ENCODE data around the gene CNTN1. TPM values are rescaled to one million over a fixed set of nuclear protein-coding genes. Genes with fewer than 3 reads are reported as not detected.

Gene CNTN1
- total RNA-seq, 1 donor from 2014 or later = 1.8 TPM

DNA sequence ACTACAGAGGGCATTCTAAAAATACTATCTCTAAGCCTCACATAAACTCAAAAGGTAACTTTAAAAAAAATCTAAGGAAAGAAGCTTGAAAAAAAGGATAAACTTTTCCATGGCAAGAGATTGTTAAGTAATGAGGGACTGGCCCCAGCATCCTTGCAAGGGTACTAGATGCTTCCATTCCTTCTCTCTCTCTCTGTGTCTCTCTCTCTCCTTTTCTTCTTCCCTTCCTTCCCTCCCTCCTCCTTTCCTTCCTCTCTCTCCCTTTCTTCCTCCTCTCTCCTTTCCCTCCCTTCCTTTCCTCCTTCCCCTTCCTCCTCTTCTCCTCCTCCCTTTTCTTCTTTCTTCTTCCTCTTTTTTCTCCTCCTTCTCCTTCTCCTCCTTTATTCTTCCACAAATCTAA, 23.8 kb downstream of the CNTN1 start:
- Mint-ChIP-seq H3K27ac (ENCODE audit: unreplicated experiment) (no peak overlapping the region), H3K27me3 (ENCODE audit: low read depth) (peaks cover 10% of the 10 kb centered on the region), H3K36me3 (ENCODE audit: low read depth) (no peaks in the 10 kb centered on the region), H3K9me3 (ENCODE audit: low read depth) (no peaks in the 10 kb centered on the region), H3K4me1 (ENCODE audit: low read depth) (no peaks in the 10 kb centered on the region), H3K4me3 (ENCODE audit: unreplicated experiment) (no peak overlapping the region)
- TF ChIP-seq, protein P1, sequence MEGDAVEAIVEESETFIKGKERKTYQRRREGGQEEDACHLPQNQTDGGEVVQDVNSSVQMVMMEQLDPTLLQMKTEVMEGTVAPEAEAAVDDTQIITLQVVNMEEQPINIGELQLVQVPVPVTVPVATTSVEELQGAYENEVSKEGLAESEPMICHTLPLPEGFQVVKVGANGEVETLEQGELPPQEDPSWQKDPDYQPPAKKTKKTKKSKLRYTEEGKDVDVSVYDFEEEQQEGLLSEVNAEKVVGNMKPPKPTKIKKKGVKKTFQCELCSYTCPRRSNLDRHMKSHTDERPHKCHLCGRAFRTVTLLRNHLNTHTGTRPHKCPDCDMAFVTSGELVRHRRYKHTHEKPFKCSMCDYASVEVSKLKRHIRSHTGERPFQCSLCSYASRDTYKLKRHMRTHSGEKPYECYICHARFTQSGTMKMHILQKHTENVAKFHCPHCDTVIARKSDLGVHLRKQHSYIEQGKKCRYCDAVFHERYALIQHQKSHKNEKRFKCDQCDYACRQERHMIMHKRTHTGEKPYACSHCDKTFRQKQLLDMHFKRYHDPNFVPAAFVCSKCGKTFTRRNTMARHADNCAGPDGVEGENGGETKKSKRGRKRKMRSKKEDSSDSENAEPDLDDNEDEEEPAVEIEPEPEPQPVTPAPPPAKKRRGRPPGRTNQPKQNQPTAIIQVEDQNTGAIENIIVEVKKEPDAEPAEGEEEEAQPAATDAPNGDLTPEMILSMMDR (IDR thresholded peaks at IDR 0.05) = no peak
- DNase-seq (ENCODE audit: low spot score) = no peak

DNA sequence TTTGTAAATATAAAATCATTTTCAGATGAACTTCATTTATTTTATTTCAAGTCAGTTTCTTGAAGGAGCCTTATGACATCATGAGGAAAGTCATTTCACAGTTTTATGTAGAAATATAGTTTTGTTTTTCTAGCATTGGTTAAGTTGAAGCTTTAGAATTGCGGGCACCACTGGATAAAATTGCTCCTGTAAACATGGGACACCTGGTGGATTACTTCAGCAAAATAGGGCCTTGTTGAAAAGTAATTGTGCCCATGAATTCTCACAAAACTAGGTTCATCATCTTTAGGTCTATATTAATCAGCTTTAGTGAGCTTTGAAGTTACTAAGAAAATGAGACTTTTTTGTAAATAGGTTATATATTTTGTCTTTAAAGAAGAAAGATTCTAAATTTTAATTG, 25.3 kb downstream of the CNTN1 start:
- H3K27me3 Mint-ChIP-seq (ENCODE audit: low read depth) = peaks cover 3% of the 10 kb centered on the region
- TF ChIP-seq, protein P1 (IDR thresholded peaks at IDR 0.05) = no peak
- no peak overlapping the region for H3K27ac Mint-ChIP-seq (ENCODE audit: unreplicated experiment)

DNA sequence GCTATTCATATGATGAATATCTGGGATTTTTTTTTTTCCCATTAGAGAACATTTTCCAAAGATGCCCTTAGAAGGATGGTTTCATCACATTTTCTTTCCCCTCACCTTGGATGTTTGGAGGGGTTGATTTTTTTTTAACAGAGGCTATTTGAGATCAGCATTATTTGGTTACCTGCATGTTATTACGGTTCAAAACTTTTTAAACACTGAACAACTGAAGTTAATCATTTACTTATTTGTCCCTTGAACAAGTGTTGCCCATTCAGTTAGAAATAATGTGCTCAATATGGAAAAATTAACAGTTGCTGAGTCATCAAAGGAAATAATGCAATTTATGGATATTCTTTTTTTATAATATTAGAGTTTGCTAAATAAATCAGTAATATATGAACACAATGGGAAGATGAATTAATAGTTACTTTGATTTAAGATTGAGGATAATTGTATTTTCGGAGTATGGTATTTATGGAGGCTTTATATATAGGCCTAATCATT, 26.7 kb downstream of the CNTN1 start:
- Mint-ChIP-seq H3K4me1 (ENCODE audit: low read depth) (no peaks in the 10 kb centered on the region), H3K27ac (ENCODE audit: unreplicated experiment) (no peak overlapping the region), H3K9me3 (ENCODE audit: low read depth) (no peaks in the 10 kb centered on the region), H3K36me3 (ENCODE audit: low read depth) (no peaks in the 10 kb centered on the region), H3K4me3 (ENCODE audit: unreplicated experiment) (no peak overlapping the region), H3K27me3 (ENCODE audit: low read depth) (no peaks in the 10 kb centered on the region)
- no peak for DNase-seq (ENCODE audit: low spot score)
- TF ChIP-seq, protein P1 (IDR thresholded peaks at IDR 0.05) = no peak

More for the DNA sequence above, 25.3 kb downstream of the CNTN1 start:
- H3K36me3 Mint-ChIP-seq (ENCODE audit: low read depth) = no peaks in the 10 kb centered on the region
- no peaks in the 10 kb centered on the region for H3K9me3 Mint-ChIP-seq (ENCODE audit: low read depth)
- DNase-seq (ENCODE audit: low spot score) = no peak
- H3K4me3 Mint-ChIP-seq (ENCODE audit: unreplicated experiment) = no peak overlapping the region
- H3K4me1 Mint-ChIP-seq (ENCODE audit: low read depth) = no peaks in the 10 kb centered on the region

DNA sequence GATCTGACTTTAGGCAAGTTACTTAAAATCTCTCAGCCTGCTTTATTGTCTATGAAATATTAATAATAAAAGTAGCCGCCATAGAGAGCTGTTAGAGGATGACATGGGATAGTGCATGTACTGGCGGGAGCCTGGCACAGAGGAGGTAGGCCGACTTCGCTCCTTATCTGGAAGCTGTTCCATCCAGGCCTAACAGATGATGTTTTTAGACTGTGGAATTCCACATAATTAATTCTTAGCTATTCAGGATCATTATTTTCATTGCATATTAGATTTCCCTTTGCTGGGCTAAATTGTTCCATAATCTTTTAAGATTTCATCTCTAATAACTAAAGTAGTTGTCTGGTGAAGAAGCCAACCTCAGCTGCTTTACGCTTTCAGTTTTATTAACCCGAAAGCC, 30.8 kb downstream of the CNTN1 start:
- TF ChIP-seq, protein P1 (IDR thresholded peaks at IDR 0.05) = no peak
- Mint-ChIP-seq H3K9me3 (ENCODE audit: low read depth) (no peaks in the 10 kb centered on the region), H3K4me1 (ENCODE audit: low read depth) (peaks cover 3% of the 10 kb centered on the region), H3K27me3 (ENCODE audit: low read depth) (no peaks in the 10 kb centered on the region), H3K4me3 (ENCODE audit: unreplicated experiment) (no peak overlapping the region), H3K27ac (ENCODE audit: unreplicated experiment) (no peak overlapping the region), H3K36me3 (ENCODE audit: low read depth) (no peaks in the 10 kb centered on the region)
- DNase-seq (ENCODE audit: low spot score) = no peak

DNA sequence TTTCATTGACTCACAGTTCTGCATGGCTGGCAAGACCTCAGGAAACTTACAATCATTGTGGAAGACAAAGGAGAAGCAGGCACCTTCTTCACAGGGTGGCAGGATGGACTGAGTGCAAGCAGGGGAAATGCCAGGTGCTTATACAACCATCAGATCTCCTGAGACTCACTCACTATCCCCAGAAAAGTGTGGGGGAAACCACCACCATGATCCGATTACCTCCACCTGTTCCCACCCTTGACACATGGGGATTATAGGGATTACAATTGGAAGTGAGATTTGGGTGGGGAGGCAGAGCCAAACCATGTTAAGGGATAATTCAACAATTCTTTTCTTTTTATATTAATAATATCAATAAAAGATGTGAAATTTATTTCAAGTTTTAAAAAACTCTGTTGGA, 34.1 kb downstream of the CNTN1 start:
- no peak for DNase-seq (ENCODE audit: low spot score)
- Mint-ChIP-seq H3K36me3 (ENCODE audit: low read depth) (no peaks in the 10 kb centered on the region), H3K4me3 (ENCODE audit: unreplicated experiment) (no peak overlapping the region), H3K4me1 (ENCODE audit: low read depth) (peaks cover 3% of the 10 kb centered on the region), H3K27me3 (ENCODE audit: low read depth) (no peaks in the 10 kb centered on the region), H3K9me3 (ENCODE audit: low read depth) (no peaks in the 10 kb centered on the region), H3K27ac (ENCODE audit: unreplicated experiment) (no peak overlapping the region)
- TF ChIP-seq, protein P1 (IDR thresholded peaks at IDR 0.05) = no peak

All from chondrocyte (in vitro differentiated cells).